ENCODE measurements around the gene FUS. TPM values are rescaled to one million over a fixed set of nuclear protein-coding genes. Genes with fewer than 3 reads are reported as not detected.

Gene FUS
- total and polyA plus RNA-seq, 2 of the 13 experiments (the other 11 are each of a cell fraction or from before 2014, with no cell fraction given): 68.1 to 168 TPM

GRCh38 chr16:31201582-31202413 lies 21.9 kb downstream of the FUS start (continued):
- no peak; the same call in 1 of the 2 replicates for TF ChIP-seq ZNF776 (CRISPR knock-in tag; IDR thresholded peaks at IDR 0.05)
- TF ChIP-seq ZNF121 (CRISPR knock-in tag; IDR thresholded peaks at IDR 0.05): no peak
- TF ChIP-seq SMAD1 (CRISPR knock-in tag; IDR thresholded peaks at IDR 0.05; ENCODE audit: borderline replicate concordance, low read depth): 0 out of 2 replicates have a peak, but pooled peaks have one; percentile 20
- TF ChIP-seq ZBTB25 (CRISPR knock-in tag; IDR thresholded peaks at IDR 0.05): no peak
- peak; percentile 57; the same call in 1 of the 2 replicates for TF ChIP-seq SP4 (CRISPR knock-in tag; IDR thresholded peaks at IDR 0.05)
- peak; percentile 2; the same call in 1 of the 2 replicates for TF ChIP-seq ARID4A (CRISPR knock-in tag; IDR thresholded peaks at IDR 0.05; ENCODE audit: borderline replicate concordance)
- TF ChIP-seq DMAP1 (CRISPR knock-in tag; IDR thresholded peaks at IDR 0.05): 0 out of 2 replicates have a peak, but pooled peaks have one; percentile 4
- no peak for TF ChIP-seq ZFAT (CRISPR knock-in tag; conservative IDR thresholded peaks at IDR 0.05)
- no peak for TF ChIP-seq REL (CRISPR knock-in tag; conservative IDR thresholded peaks at IDR 0.05)
- peak; percentile 55; the same call in 1 of the 2 replicates for TF ChIP-seq CREBL2 (CRISPR knock-in tag; IDR thresholded peaks at IDR 0.05; ENCODE audit: borderline replicate concordance)
- TF ChIP-seq ZNF605 (CRISPR knock-in tag; IDR thresholded peaks at IDR 0.05): peak; percentile 45; the same call in 1 of the 2 replicates
- TF ChIP-seq RFXAP (CRISPR knock-in tag; IDR thresholded peaks at IDR 0.05; ENCODE audit: borderline replicate concordance): 0 out of 2 replicates have a peak, but pooled peaks have one; percentile 21
- peak; percentile 13; the same call in 1 of the 2 replicates for TF ChIP-seq SPEN (CRISPR knock-in tag; IDR thresholded peaks at IDR 0.05; ENCODE audit: low read depth)
- peak; percentile 44 for TF ChIP-seq TAF15 (IDR thresholded peaks at IDR 0.05; ENCODE audit: low read depth, low read length, poor library complexity, severe bottlenecking)
- no peak for TF ChIP-seq ZNF496 (CRISPR knock-in tag; IDR thresholded peaks at IDR 0.05; ENCODE audit: insufficient replicate concordance)
- peak; percentile 66 for TF ChIP-seq PHF8 (CRISPR knock-in tag; IDR thresholded peaks at IDR 0.05)
- 0 out of 2 replicates have a peak, but pooled peaks have one; percentile 22 for TF ChIP-seq SAFB2 (CRISPR knock-in tag; IDR thresholded peaks at IDR 0.05; ENCODE audit: borderline replicate concordance, low read depth)
- no peak for TF ChIP-seq CSRNP2 (CRISPR knock-in tag; conservative IDR thresholded peaks at IDR 0.05; ENCODE audit: low read depth)
- TF ChIP-seq ZNF18 (CRISPR knock-in tag; IDR thresholded peaks at IDR 0.05; ENCODE audit: insufficient replicate concordance): no peak

Measured in HepG2 (cell line).